Posterior cingulate gyrus (tissue), 11 donors: ENCODE results near the gene ZNF200.
"Not testable (repeated sequence)": the region's sequence is repeated elsewhere in the genome, so short reads cannot be mapped to it uniquely, and the experiment has no call there.

Experiments
- DNase-seq, 10 donors: peaks; one replicate each; pipeline versions ENCODE4 v3.0.0 to v3.0.0-alpha.2; 2020 to 2021; ENCODE audit warnings: mixed read lengths in 3 of 10
- intact Hi-C: fragments of 100-400 bp; cut with DNase I; formaldehyde crosslinking; loops from one replicate; pipeline ENCODE4 v1.15.1; 2023

ZNF200 gene

DNA sequence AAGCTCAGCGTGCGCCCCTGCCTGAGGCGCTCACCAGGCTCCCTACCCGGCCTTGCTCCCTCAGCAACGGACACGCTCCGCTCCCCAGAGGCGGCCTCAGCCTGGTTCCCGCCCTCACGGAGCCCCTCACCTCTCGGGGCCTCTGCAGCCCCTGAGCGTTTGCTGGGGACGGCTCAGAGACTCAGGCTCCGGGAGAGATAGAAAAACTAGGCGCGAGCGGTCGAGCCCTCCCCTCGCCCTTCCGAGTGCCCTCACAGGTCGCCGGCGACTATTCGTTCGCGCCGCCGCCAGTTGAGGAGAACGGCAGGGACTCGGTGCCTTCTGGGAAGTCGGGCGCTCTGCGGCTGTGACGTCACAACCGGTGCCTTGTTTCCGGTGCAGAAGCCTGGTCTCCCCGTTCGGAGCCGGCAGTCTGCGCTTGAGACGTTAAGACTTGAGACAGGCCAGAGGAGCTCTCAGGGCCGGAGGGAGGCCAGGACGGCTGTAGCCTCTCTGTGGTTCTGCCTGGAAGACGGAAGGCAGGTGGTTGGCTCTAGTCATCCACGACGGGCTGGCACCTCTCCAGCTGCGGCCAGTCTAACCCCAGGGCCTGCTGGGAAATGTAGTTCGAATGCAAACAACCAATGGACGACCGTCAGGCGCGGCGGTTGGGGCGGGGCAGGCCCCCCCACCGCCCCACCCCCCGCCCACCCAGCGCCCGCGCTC, at the start of gene ZNF200:
Gene ZNF200, minus strand, starts transcription at position 302 of the 705 bp plus-strand sequence. CDS start 1,403 bp downstream, outside the sequence.
- intact Hi-C loops, result loop anchor here (1.0 kb wide), 1 partner anchor 47 kb away; no protein-coding TSS in a partner anchor
- peak; percentile 93 to 99 (median 96) for DNase-seq

DNA sequence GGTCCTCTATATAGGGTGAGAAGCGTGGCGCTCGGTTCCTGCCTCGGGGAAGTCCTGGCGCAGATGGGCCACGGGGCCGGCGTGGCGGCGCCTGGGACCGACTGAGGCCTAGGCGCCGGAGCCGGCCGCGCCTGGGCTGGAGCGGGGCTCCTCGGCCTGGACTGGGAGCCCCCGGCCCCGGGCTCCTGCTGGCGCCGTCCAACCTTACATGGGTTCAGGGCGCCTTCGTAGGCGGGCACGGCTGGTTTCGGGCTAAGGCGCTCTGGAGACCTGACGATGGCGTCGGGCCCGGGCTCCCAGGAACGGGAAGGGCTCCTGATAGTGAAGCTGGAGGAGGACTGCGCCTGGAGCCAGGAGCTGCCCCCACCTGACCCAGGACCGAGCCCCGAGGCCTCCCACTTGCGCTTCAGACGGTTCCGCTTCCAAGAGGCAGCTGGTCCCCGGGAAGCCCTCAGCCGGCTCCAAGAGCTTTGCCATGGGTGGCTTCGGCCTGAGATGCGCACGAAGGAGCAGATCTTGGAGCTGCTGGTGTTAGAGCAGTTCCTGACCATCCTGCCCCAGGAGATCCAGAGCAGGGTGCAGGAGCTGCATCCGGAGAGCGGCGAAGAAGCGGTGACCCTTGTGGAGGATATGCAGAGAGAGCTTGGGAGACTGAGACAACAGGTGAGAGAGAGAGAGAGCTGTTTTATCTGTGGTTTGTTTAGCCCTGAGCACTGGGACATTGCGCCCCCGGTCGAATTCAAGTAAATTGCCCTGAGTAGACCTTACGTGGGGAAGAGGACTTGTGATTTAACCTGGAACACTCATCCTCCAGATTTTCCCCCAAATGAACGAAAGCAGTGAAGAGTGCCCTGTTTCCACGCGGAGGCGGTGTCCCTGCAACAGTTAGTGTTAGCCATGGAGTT, 48.8 kb upstream of the ZNF200 start:
- intact Hi-C loops, result loop anchor here (1.0 to 5.0 kb wide), 4 partner anchors 19 to 174 kb away; partner anchors contain the start of genes TIGD7, ZNF174, ZNF75A and ZSCAN32
- peak in 2 of 10 donors; percentile 22 to 87 for DNase-seq

DNA sequence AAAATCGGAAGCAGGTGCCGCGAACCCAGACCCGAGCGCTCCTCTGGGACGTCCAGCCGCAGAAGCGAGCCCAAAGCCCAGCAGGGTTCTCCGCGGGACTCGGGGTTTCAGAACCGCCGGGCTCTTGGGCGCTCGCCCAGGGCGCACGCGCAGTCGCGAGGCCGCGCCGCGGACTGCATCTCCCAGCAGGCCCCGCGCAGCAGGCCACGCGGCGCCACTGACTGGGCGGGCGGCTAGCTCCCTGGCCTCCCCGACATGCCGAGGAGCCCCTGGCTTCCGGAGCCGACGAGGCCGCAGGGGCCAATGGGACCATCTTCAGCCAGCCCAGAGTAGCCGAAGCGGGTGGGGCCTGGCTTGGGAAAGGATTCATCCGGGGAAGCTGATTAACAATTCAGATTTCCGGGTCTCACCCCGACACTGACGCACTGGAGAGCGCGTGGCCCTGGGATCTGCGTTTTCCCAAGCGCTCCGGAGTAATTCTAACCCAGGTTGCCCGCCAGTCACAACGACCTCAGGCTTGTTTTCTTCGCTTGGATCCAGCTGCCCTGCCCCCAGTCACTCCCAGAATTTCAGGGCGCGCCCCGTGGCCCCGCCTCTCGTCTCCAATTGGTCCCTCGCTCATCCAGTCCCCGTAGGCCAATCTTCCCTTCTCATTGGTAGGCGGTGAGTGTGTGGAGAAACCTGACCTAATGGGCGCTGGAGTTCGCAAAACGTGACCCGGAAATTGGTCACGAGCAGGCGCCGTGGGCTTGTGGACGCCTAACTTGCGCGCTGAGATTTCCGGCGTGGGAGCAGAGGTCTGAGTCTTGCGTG, 48.0 kb upstream of the ZNF200 start, which contains the start of gene ZNF263:
Gene ZNF263, plus strand, starts transcription at position 762 of the 813 bp plus-strand sequence. CDS start 328 bp downstream, outside the sequence.
- peak; percentile 93 to 99 (median 96) for DNase-seq
- intact Hi-C loops, result loop anchor here (1.0 to 5.0 kb wide), 5 partner anchors 18 to 174 kb away; partner anchors contain the start of genes TIGD7, ZNF174, ZNF200 and ZNF75A

DNA sequence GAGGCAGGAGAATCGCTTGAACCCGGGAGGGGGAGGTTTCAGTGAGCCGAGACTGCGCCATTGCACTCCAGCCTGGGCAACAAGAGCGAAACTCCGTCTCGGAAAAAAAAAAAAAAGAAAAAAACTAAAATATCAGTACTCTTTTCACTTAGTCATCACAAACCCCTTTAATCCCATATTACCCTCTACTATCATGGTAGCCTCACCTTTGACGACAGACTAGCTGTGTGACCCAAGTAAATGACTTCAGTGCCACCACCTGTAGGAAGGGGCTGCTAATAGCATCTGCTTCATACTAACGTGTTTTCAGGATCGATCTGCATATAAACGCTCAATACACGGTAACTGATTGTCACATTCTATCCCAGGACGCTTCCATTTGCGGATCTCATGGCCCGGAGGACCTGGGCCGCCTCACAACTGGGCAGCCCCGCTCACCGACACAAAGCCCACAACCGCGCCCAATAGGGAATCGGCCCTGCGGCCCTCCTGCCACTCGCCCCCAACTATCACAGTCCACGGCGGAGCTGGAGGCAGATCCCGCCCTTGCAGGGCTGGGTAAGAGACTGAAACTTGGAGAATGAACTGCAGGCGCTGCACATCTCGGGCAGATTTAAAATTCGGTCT, 47.3 kb upstream of the ZNF200 start:
- peak in 1 of 10 donors; percentile 85 for DNase-seq

DNA sequence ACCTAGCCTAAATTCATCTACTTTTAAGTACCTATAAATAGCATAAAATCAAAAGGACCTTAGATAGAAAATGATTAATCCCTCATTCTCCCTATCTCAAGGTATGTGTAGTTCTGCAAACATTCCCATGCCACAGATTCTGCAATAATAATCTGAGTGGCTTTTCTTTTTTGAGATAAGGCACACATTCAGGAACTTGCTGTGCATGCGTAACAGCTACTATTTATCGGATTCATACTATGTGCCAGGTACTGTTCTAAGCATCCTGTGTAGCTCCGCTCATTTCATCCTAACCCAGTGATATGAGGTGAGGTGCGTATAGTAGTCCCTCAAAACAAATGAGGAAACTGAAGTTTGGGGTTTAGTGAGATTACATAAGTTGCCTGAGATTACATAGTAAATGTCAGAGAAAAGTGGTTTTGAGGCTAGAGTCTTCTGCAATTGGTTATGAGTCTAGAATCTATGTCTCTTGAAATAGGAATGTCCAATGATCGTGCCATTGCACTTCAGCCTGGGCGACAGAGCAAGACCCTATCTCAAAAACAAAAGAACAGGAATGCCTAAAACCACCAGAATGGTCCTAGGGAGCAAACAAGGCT, 46.4 kb upstream of the ZNF200 start:
- intact Hi-C loops, result loop anchor here (5.0 kb wide), 1 partner anchor 176 kb away; no protein-coding TSS in a partner anchor
- no peak for DNase-seq

More for the DNA sequence above, 47.3 kb upstream of the ZNF200 start:
- intact Hi-C loops, result loop anchor here (1.0 to 5.0 kb wide), 4 partner anchors 17 to 175 kb away; partner anchors contain the start of genes ZNF174, ZNF200 and ZSCAN32

DNA sequence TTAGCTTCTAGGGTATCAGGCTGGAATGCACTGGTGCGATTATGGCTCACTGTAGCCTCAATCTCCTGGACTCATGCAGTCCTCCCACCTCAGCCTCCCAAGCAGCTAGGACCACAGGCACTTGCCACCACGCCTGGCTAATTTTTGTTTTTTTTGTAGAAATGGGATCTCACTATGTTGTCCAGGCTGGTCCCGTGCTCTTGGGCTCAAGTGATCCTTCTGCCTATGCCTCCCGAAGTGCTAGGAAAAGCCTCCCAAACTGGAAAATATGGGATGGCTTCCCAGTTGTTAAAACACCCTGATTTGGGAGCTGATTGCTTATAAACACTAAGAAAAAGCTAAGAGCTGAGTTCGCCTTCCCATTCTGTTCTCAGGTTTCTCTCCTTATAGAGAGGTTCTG, 41.7 kb upstream of the ZNF200 start:
- intact Hi-C loops, result no loop called here
- no peak for DNase-seq

DNA sequence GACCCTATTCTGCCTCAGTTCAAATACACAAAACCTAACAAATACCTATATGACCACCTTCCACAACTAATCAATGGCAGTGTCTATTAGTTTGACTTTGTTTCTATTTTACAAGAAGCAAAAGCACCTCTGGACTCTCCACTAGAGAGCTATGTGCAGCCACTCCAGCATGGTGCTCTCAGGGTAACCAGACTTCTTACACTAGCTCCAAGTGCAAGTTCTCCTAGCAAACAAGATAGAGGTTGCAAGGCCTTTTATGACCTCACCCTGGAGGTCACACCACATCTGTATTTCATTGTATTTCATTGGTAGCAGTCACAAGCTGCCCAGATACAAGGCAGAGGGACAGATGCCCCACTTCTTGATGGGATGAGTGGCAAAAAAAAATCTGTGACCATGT, 40.0 kb upstream of the ZNF200 start:
- intact Hi-C loops, result no loop called here

DNA sequence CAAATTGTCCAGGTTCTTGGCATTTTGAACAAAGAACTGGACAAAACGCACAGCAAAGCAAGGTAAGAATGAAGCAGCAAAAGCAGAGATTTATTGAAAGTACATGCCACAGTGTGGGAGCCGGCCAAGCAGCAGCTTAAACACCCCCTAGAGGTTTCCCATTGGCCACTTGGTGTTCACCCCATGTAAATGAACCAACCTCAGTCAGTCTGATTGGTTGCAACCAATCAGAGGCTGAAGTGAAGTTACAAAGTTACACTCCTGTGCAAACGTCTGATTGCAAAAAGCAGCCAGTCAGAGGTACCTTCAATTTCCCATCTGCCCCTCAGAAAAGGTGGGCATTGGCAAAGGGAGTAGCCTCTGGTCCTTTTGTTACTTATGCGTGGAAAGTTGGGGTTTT, 39.5 kb upstream of the ZNF200 start:
- no peak for DNase-seq
- intact Hi-C loops, result no loop called here

More for the DNA sequence above, 40.0 kb upstream of the ZNF200 start:
- DNase-seq, result no peak

DNA sequence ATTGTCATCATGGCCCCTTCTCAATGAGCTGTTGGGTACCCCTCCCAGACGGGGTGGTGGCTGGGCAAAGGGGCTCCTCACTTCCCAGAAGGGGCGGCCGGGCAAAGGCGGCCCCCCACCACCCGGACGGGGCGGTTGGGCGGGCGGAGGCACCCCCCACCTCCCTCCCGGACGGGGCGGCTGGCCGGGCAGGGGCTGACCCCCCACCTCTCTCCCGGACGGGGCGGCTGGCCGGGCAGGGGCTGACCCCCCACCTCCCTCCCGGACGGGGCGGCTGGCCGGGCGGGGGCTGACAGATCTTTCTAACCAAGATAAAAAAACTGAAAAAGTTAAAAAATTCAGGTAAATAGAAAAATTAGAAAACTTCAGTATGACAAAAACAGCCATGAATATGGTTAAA, 36.3 kb upstream of the ZNF200 start:
- not testable (repeated sequence) for DNase-seq

GRCh38 chr16:3270718-3271117, 35.8 kb upstream of the ZNF200 start:
- DNase-seq, intact Hi-C loops: not testable (repeated sequence)

More for the DNA sequence above, 36.3 kb upstream of the ZNF200 start:
- intact Hi-C loops, result not testable (repeated sequence)

- intact Hi-C loops, result no loop called here
Measured at GRCh38 chr16:3268294-3268693, 33.3 kb upstream of the ZNF200 start.

GRCh38 chr16:3266873-3267537, 32.0 kb upstream of the ZNF200 start:
- peak in 1 of 10 donors; percentile 22 for DNase-seq
- intact Hi-C loops, result no loop called here

More at GRCh38 chr16:3268294-3268693, 33.3 kb upstream of the ZNF200 start:
- no peak for DNase-seq

- peak; percentile 98 to 100 (median 99) for DNase-seq
- intact Hi-C loops, result loop anchor here (1.0 to 2.0 kb wide), 2 partner anchors 18 to 41 kb away; partner anchors contain the start of genes TIGD7, ZNF263 and ZNF75A
Measured at GRCh38 chr16:3264137-3265036, 29.4 kb upstream of the ZNF200 start.

DNA sequence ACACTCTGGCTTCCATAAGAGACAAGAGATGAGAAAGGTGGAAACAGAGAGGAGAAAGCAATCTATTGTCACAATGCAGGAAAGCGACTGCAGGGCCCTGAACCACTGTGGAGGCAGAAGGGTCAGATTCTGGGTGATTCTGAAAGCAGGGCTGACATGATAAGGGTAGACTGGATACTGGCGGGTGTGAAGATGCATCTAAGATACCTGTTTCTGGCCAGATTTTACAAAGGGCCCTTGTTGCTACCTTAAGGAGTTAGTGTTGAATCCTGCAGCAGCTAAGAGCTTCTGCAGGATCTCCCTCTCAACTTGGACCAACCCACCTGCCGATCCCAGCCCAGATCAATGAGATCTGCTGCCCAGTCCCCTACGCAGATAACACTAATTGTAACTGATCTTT, 27.6 kb upstream of the ZNF200 start:
- intact Hi-C loops, result no loop called here
- DNase-seq, result no peak

- no peak for DNase-seq
- intact Hi-C loops, result no loop called here
Measured at GRCh38 chr16:3259836-3260235, 24.9 kb upstream of the ZNF200 start.

GRCh38 chr16:3256866-3257465, 22.0 kb upstream of the ZNF200 start:
- DNase-seq, result no peak
- intact Hi-C loops, result no loop called here
